Activated naive CD8-positive, alpha-beta T cell treated with anti-CD3 and anti-CD28 coated beads for 36 hours (primary cell): Measurements from ENCODE around the gene DHH. TPM values are rescaled to one million over a fixed set of nuclear protein-coding genes. Genes with fewer than 3 reads are reported as not detected.
A peak's percentile ranks its signal among the peaks of the same experiment; 100 is the strongest.

Experiments
- DNase-seq: peaks from one replicate; pipeline ENCODE4 v3.0.0; 2021
- H3K27ac Mint-ChIP-seq: one replicate; pipeline ENCODE4 v1.8.0; 2022; ENCODE audit warnings: mild to moderate bottlenecking, moderate library complexity, mixed read lengths
- H3K27me3 Mint-ChIP-seq: one replicate; pipeline ENCODE4 v1.8.0; 2022; ENCODE audit warnings: mild to moderate bottlenecking, mixed read lengths
- H3K36me3 Mint-ChIP-seq: one replicate; pipeline ENCODE4 v1.8.0; 2021; ENCODE audit warnings: mild to moderate bottlenecking, mixed read lengths
- H3K4me1 Mint-ChIP-seq: one replicate; pipeline ENCODE4 v1.8.0; 2021; ENCODE audit warnings: mixed read lengths
- H3K4me3 Mint-ChIP-seq: one replicate; pipeline ENCODE4 v1.8.0; 2022; ENCODE audit warnings: mild to moderate bottlenecking, moderate library complexity, mixed read lengths
- H3K9me3 Mint-ChIP-seq: one replicate; pipeline ENCODE4 v1.8.0; 2022; ENCODE audit warnings: mixed read lengths
- total RNA-seq, 2 experiments: library from RNA; stranded (reverse); gene quantifications; one replicate each; pipeline ENCODE4 v1.2.3, GENCODE V29; 2021

The DHH gene
- total RNA-seq, 2 experiments from 2014 or later, result not detected

DNA sequence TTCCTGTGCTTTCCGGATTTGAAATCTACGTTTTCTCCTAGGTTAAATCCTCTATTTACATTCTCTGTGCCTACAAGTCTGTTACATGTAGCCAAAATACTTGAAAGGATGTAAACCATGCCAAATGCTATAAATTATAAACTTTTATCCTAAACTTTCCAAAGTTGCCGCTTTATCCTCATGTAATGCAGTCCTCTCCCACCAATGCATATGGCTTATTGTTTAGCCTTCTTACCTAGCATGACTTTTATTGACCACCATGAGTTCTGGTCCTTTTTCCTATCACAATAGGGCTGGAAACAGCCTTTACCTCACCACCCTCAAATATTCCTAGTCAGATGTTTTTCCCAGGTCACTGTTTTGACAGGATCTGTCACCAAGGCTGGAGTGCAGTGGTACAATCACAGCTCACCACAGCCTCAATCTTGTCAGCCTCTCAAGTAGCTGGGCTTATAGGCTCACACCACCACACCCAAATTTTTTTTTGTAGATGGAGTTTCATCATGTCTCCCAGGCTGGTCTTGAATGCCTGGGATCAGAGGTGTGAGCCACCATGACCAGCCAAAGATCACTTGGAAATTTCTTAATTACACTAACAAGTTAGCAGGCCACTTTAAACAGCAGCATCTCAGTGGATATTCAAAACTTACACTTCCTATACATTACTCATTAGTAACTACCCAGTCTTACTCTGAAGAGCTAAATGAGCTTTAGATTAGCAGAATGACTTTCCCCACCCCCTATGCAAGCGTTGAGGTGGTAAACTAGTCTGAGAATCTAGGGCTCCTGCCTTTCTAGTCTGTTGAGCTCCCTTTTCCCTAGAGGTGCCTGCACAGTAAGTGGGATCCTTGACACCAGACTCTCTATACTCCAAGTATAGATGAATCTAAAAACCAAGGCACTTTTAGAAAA lies 32.5 kb upstream of the DHH start:
- peaks cover 4% of the 10 kb centered on the region for H3K9me3 Mint-ChIP-seq
- peaks cover 47% of the 10 kb centered on the region for H3K36me3 Mint-ChIP-seq
- H3K27ac Mint-ChIP-seq, result peak overlapping the region; percentile 66
- peak overlapping the region; percentile 67 for H3K4me3 Mint-ChIP-seq
- no peak for DNase-seq
- H3K4me1 Mint-ChIP-seq, result peaks cover 26% of the 10 kb centered on the region
- H3K27me3 Mint-ChIP-seq, result peaks cover 18% of the 10 kb centered on the region

DNA sequence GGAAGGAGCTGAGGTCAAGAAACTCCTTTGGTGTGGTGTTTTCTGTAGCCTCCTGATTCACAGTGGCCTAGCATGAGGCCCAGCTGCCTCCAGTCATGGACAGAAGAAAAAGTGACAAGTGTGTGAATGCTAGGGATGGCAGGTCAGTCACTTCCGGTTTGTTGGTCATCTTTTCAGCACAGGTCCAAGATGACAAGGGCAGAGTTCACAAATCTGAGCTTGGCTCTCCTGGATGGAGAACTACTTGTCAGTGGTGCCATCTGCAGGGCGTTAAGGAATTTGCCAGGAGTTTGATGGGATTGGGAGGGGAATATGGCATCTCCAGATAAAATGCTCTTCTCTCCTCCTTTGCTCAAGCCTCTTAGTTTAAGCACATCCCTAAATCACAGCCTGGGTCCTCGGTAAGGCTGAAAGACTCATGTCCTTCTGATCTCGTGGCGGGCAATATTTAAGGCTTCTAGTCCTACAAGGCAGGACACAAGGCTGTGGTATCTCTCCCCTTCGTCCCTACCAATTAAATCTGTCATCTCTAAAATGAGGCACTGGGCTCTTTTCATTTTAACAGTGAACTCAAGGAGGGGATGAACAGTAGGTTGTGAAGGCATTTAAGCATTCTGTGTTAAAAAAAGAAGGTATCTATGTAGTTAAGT lies 26.6 kb upstream of the DHH start:
- Mint-ChIP-seq H3K27ac (no peak overlapping the region), H3K36me3 (no peaks in the 10 kb centered on the region)

DNA sequence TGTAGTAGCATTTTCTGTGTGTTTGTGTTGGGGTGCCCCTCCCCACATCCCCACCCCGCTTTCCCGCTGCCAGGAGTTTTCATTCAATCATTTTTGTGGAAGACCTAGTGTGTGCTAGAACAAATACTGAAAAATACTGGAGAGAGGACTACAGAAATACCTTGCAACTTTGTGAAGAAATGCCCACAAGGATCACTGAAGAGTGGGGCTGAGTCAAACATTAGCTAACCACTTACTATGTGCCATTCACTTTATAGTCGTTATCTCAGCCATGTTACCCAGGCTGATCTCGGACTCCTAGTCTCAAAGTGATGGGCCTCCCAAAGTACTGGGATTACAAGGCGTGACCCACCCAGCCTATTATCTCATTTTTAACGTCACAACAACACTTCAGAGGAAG lies 16.6 kb upstream of the DHH start:
- Mint-ChIP-seq H3K27me3 (no peaks in the 10 kb centered on the region), H3K4me1 (peaks cover 32% of the 10 kb centered on the region), H3K36me3 (no peaks in the 10 kb centered on the region)

More for the DNA sequence above, 26.6 kb upstream of the DHH start:
- Mint-ChIP-seq H3K4me1 (no peaks in the 10 kb centered on the region), H3K4me3 (no peak overlapping the region), H3K9me3 (no peaks in the 10 kb centered on the region), H3K27me3 (no peaks in the 10 kb centered on the region)
- DNase-seq, result no peak

GRCh38 chr12:49110464-49111155 lies 16.0 kb upstream of the DHH start, which contains the start of gene LMBR1L:
Gene LMBR1L (minus strand): TSS chr12:49110847. CDS start chr12:49110555, 292 bp downstream.
- Mint-ChIP-seq H3K36me3 (no peaks in the 10 kb centered on the region), H3K27me3 (no peaks in the 10 kb centered on the region), H3K4me1 (peaks cover 32% of the 10 kb centered on the region), H3K27ac (peak within 1 kb of the TSS; percentile 84), H3K9me3 (no peaks in the 10 kb centered on the region), H3K4me3 (peak within 1 kb of the TSS; percentile 94)
- DNase-seq, result peak; percentile 93

More for the DNA sequence above, 16.6 kb upstream of the DHH start:
- H3K9me3 Mint-ChIP-seq, result no peaks in the 10 kb centered on the region
- peak overlapping the region; percentile 84 for H3K27ac Mint-ChIP-seq
- no peak for DNase-seq
- peak overlapping the region; percentile 94 for H3K4me3 Mint-ChIP-seq

- peak overlapping the region; percentile 94 for H3K4me3 Mint-ChIP-seq
- no peak for DNase-seq
Observed at GRCh38 chr12:49109641-49110463, 15.3 kb upstream of the DHH start.

DNA sequence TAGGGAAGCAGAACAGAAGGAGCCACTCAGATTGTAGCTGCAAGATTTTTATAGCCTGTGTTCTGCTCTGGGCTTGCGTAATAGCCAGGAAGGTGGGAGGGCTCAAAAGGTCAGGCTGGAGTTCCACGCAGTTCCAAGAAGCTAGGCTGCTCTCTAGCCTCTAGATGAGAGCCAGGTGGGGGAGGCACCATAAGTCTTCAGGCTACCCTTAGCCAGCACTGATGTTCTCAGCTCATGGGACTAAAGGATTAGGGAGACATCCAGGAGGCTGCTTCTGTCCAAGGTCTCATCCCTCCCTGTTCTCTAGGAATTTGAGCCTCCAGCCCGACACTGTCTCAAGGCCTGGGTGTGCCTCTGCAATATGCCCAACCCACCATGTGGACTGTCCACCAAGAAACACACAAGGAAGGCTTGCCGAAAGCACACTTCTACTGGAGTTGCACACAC lies 14.4 kb upstream of the DHH start:
- no peaks in the 10 kb centered on the region for H3K36me3 Mint-ChIP-seq
- no peaks in the 10 kb centered on the region for H3K9me3 Mint-ChIP-seq
- H3K4me1 Mint-ChIP-seq, result peaks cover 32% of the 10 kb centered on the region
- no peak for DNase-seq
- peak overlapping the region; percentile 94 for H3K4me3 Mint-ChIP-seq
- H3K27ac Mint-ChIP-seq, result peak overlapping the region; percentile 38
- no peaks in the 10 kb centered on the region for H3K27me3 Mint-ChIP-seq

More at GRCh38 chr12:49109641-49110463, 15.3 kb upstream of the DHH start:
- no peaks in the 10 kb centered on the region for H3K9me3 Mint-ChIP-seq
- H3K27ac Mint-ChIP-seq, result peak overlapping the region; percentile 84
- H3K36me3 Mint-ChIP-seq, result no peaks in the 10 kb centered on the region
- no peaks in the 10 kb centered on the region for H3K27me3 Mint-ChIP-seq
- peaks cover 32% of the 10 kb centered on the region for H3K4me1 Mint-ChIP-seq

DNA sequence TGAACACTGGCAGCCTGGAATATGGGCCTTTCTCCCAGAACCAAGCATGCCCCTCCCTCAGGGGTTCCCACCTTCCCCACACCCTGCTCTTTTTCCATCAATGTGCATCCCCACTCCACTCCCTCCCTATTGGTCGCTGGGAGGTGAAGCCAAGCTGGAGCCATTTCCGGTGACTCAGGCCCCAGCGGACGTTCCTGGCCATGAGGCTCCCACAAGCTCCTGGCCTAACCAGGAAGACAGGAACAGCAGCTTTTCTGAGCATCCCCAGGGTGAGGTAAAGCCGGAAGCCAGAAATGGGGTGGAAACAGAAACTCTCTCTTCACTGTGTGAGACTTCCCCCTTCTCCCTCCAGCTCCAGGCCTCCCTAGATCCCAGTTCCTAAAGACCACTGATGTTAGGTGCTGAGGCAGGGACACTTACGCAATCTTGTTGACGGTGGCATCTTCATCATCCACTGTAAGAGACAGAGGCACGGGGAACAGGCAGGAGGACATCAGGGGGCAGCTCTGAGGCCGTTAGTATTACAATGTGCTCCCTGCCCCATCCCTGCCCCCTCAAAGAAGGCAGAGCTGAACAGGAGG lies 11.0 kb upstream of the DHH start:
- Mint-ChIP-seq H3K4me3 (no peak overlapping the region), H3K27me3 (no peaks in the 10 kb centered on the region), H3K4me1 (peaks cover 25% of the 10 kb centered on the region), H3K36me3 (no peaks in the 10 kb centered on the region), H3K9me3 (no peaks in the 10 kb centered on the region), H3K27ac (no peak overlapping the region)
- DNase-seq, result no peak

- H3K27ac Mint-ChIP-seq, result no peak overlapping the region
- no peak overlapping the region for H3K4me3 Mint-ChIP-seq
- no peak for DNase-seq
- no peaks in the 10 kb centered on the region for H3K36me3 Mint-ChIP-seq
- H3K27me3 Mint-ChIP-seq, result no peaks in the 10 kb centered on the region
- peaks cover 22% of the 10 kb centered on the region for H3K4me1 Mint-ChIP-seq
- no peaks in the 10 kb centered on the region for H3K9me3 Mint-ChIP-seq
Observed at GRCh38 chr12:49104822-49105221, 10.2 kb upstream of the DHH start.

DNA sequence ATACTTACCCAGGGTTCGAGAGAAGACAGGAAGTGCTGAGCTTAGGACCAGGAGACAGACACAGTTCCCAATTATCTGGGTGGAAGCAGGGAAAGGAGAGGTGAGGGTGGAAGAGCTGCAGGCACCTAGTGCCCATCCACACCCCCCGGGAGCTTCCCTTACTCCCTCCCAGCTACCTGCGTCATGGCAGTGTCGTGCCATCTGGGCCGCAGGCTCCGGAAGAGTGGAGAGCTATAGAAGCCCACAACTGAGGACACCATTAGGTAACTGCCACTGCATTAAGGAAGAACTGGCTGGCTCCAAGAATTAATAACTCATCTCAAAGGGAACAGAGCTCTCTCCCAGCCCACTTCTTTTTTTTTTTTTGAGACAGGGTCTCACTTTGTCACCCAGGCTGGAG lies 5.8 kb upstream of the DHH start:
- Mint-ChIP-seq H3K4me3 (no peak overlapping the region), H3K27me3 (peaks cover 2% of the 10 kb centered on the region), H3K4me1 (no peaks in the 10 kb centered on the region), H3K36me3 (no peaks in the 10 kb centered on the region), H3K9me3 (no peaks in the 10 kb centered on the region), H3K27ac (no peak overlapping the region)
- DNase-seq, result no peak

GRCh38 chr12:49098703-49099102 lies 4.1 kb upstream of the DHH start:
- H3K4me1 Mint-ChIP-seq, result peaks cover 7% of the 10 kb centered on the region
- peaks cover 17% of the 10 kb centered on the region for H3K27me3 Mint-ChIP-seq
- no peaks in the 10 kb centered on the region for H3K36me3 Mint-ChIP-seq
- no peaks in the 10 kb centered on the region for H3K9me3 Mint-ChIP-seq
- no peak overlapping the region for H3K4me3 Mint-ChIP-seq
- no peak overlapping the region for H3K27ac Mint-ChIP-seq
- DNase-seq, result no peak

DNA sequence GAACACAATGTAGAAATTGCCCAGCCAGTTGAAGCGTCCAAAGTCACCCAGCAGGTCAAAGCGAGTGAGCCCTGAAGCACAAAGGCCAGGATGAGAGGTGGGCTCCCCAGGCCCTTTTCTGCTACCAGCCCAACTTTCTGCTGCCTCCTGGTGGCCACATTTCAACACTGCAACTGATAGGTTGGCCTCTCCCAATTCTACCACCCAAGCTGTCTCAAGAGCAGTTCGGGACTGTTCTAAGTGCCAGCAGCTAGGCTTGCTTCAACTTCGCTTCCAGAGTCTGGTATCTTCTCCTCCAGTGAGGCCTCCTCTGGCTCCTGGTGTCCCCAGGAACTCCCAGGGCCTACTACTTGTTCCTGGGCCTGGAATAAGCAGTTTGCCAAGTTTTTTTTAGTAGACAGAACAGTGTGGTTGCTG lies 3.4 kb upstream of the DHH start:
- Mint-ChIP-seq H3K4me1 (peaks cover 9% of the 10 kb centered on the region), H3K36me3 (no peaks in the 10 kb centered on the region), H3K4me3 (no peak overlapping the region), H3K27me3 (peaks cover 24% of the 10 kb centered on the region), H3K9me3 (no peaks in the 10 kb centered on the region), H3K27ac (no peak overlapping the region)
- DNase-seq, result peak; percentile 62

- peaks cover 12% of the 10 kb centered on the region for H3K4me1 Mint-ChIP-seq
- H3K9me3 Mint-ChIP-seq, result no peaks in the 10 kb centered on the region
- no peak overlapping the region for H3K4me3 Mint-ChIP-seq
- DNase-seq, result no peak
- no peak overlapping the region for H3K27ac Mint-ChIP-seq
- H3K36me3 Mint-ChIP-seq, result no peaks in the 10 kb centered on the region
- H3K27me3 Mint-ChIP-seq, result peaks cover 31% of the 10 kb centered on the region
Observed at GRCh38 chr12:49097381-49097780, 2.8 kb upstream of the DHH start.

DNA sequence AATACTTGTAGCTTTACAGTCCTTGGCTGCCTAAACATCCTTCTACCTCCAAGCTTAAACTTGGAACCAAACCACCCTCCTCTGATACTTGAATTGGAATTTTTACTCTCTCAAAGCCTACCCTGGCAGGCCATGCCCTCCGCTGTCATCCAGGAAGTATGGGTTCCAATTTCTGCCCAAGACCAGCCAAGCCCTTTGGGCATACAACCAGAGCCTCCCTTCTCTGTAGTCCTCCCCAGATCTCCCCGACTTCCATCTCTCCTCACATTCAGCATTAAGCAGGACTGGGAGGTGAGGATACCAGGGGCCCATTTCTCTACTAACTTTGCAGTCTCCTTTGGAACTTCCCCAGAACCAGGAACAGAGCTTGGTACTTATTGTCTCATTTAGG lies 369 bp upstream of the DHH start:
- DNase-seq, result no peak
- H3K27ac Mint-ChIP-seq, result no peak overlapping the region
- H3K9me3 Mint-ChIP-seq, result no peaks in the 10 kb centered on the region
- H3K4me1 Mint-ChIP-seq, result peaks cover 32% of the 10 kb centered on the region
- no peaks in the 10 kb centered on the region for H3K36me3 Mint-ChIP-seq
- H3K4me3 Mint-ChIP-seq, result no peak overlapping the region
- peaks cover 53% of the 10 kb centered on the region for H3K27me3 Mint-ChIP-seq

DNA sequence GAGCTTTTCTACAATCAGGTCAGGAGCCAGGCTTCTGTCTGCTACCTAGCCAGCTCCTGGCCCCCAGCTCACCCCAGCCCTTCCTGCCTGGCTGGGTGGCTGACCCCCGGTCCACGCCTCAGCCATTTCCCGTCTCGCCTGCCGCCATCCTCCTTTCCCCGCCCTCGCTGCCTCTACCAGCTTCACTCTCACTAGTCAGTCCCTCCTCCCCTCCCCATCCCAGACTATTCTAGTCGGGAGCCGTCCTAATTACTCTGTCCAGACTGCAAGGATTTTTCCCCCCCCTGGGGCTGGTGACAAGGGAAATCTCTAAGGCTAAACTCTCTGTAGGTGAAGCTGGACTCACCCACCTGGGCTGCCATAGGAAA lies 825 bp downstream of the DHH start:
- Mint-ChIP-seq H3K27ac (no peak overlapping the region), H3K9me3 (no peaks in the 10 kb centered on the region), H3K27me3 (peaks cover 64% of the 10 kb centered on the region), H3K36me3 (no peaks in the 10 kb centered on the region), H3K4me3 (peak overlapping the region; percentile 22), H3K4me1 (peaks cover 36% of the 10 kb centered on the region)
- DNase-seq, result no peak
